ENCODE data around the gene ASB6.
A peak's percentile ranks its signal among the peaks of the same experiment; 100 is the strongest.
"Not testable (repeated sequence)": the region's sequence is repeated elsewhere in the genome, so short reads cannot be mapped to it uniquely, and the experiment has no call there.

ASB6 gene

GRCh38 chr9:129604766-129605163, 37.2 kb downstream of the ASB6 start:
- no peak for DNase-seq

DNA sequence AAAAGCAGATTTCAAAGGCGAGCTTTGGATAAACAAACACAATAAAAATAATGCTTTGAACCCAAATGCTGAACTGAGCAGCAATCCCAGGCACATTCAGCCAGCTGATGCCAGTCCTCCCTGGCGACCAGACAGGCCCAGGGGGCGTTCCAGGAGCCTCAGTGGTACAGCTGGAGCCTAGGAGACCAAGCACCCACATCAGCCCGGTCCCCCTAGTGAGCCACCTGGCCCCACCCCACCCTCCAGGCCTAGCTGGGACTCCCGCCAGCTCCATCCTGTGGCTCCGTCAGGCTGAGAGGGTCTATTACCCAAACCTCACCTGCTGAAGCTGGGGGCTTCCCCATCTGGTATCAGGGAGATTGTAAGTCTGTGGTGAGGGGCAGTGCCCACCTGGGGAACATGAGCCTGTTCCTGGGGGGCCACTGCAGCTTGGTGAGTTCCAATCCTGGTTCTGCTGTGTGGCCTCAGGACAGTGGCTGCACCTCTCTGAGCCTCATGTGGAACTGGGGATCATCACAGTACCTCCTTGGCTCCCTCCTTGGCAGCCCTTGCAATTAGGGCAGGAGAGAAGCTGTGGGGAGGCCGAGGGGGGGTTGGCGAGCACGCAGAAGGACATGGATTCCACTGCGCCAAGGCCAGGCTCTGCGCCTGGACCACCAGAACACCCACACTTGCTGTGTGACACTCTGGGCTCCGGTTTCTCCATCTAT, 37.7 kb downstream of the ASB6 start:
- no peak for DNase-seq

- DNase-seq: peak; percentile 44
Observed at GRCh38 chr9:129602598-129603415, 39.1 kb downstream of the ASB6 start.

- no peak for DNase-seq
Observed at GRCh38 chr9:129601082-129601674, 40.8 kb downstream of the ASB6 start.

GRCh38 chr9:129598089-129598596, 43.8 kb downstream of the ASB6 start:
- DNase-seq: no peak

DNA sequence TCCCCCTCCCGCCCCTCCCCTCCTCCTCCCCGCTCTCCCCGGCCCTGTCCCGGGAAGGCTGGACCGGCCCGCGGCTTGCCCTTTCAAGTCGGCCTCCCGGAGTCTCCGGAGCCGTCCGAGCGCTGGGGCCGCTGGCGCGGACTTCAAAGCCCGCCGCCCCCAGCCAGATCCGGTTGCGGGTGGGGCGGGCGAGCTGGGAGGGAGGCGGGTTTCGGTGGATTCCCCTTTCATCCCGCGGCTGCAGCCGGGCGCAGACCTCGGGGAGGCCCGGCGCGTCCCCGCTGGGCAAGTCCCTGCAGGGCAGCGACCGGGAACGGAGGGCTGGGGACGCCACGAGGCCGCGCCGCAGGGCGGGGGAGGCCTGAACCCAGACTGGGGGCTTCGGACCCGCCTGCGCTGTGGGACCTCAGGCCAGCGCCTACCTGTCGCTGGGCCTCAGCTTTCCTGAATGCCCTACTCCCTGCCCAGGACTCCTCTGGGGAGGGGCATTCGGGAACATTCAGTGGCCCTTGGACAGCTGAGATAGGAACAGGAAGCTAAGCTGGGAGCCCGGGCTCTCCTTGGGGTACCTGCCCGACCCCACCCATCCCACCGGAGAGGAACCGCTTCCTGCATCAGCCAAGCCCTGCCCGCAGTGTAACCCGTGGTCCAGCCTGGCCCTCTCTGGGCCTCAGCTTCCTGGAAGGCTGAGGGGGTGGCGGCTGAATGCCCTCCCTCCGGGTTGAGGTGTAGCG, 44.4 kb downstream of the ASB6 start:
- DNase-seq: peak; percentile 79

DNA sequence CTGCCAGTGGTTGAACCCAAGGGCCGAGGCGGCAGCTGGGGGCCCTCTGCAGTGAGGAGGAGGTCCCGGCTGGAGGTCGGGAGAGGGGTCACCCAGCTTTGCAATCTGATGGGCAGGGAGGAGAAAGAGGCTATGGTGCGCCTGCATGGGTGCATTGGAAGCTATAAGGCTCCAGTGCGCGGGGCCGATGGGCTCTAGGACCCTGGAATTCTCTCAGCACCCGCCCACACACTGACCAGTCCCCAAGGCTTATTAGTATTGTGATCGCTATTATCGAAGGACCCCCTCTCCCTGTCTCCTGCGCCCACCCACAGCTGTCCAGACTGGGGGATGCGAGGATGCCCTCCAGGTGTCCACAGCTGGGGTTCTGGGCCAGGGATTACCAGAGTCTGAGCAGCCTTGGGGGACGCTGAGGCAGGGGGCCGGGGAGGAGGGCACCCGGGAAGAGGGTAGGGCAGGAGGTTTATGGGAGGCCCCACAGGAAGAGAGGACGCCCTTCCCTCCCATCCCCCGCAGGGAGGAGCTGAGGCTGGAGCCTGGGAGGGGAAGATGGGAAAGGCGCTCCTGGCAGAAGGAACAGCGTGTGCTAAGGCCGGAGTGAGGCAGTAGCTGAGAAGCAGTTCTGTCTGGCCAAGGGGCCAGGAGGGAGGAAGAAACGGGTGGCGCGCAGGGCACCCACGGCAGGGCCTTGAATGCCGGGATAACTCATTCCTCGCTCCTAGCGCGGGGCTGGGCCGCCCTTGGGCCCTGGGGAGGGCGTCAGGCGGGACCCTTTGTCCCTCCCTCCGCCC, 45.2 kb downstream of the ASB6 start:
- DNase-seq: peak; percentile 60

- DNase-seq: no peak
Observed at GRCh38 chr9:129595903-129596540, 45.9 kb downstream of the ASB6 start.

- no peak for DNase-seq
Observed at GRCh38 chr9:129595311-129595741, 46.6 kb downstream of the ASB6 start.

GRCh38 chr9:129594632-129595031, 47.3 kb downstream of the ASB6 start:
- DNase-seq: no peak

GRCh38 chr9:129592790-129593189, 49.2 kb downstream of the ASB6 start:
- DNase-seq: not testable (repeated sequence)

GRCh38 chr9:129591916-129592315, 50.0 kb downstream of the ASB6 start:
- no peak for DNase-seq

GRCh38 chr9:129590466-129590865, 51.5 kb downstream of the ASB6 start:
- DNase-seq: no peak

- DNase-seq: peak; percentile 52
Observed at GRCh38 chr9:129587487-129588262, 54.3 kb downstream of the ASB6 start.

GRCh38 chr9:129586685-129587084, 55.3 kb downstream of the ASB6 start:
- DNase-seq: peak; percentile 78

GRCh38 chr9:129586245-129586644, 55.7 kb downstream of the ASB6 start:
- DNase-seq: no peak

DNA sequence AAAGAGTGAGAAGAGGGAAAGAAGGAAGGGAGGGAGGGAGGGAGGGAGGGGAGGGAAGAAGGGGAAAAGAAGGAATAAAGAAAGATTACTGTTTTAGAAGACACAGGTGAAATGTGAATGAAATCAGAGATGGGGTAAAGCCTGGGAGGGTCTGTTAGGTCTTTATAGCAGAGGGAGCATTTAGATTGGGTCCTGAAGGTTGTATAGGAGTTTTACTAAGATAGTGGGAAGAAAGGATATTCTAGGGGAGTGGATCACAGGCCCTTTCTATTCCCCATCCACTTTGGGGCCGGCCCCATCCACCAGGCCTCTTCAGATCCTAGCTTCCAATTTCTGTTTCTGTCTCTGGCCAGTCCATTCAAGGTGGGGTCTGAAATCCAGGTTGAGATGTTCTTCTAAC, 56.6 kb downstream of the ASB6 start:
- DNase-seq: no peak
